ENCODE results near the gene TBL1X. TPM values are rescaled to one million over a fixed set of nuclear protein-coding genes. Genes with fewer than 3 reads are reported as not detected.

Gene TBL1X
- total and polyA plus RNA-seq, 2 of the 4 experiments (the other 2 are of a cell fraction) = 16.2 to 20.8 TPM

DNA sequence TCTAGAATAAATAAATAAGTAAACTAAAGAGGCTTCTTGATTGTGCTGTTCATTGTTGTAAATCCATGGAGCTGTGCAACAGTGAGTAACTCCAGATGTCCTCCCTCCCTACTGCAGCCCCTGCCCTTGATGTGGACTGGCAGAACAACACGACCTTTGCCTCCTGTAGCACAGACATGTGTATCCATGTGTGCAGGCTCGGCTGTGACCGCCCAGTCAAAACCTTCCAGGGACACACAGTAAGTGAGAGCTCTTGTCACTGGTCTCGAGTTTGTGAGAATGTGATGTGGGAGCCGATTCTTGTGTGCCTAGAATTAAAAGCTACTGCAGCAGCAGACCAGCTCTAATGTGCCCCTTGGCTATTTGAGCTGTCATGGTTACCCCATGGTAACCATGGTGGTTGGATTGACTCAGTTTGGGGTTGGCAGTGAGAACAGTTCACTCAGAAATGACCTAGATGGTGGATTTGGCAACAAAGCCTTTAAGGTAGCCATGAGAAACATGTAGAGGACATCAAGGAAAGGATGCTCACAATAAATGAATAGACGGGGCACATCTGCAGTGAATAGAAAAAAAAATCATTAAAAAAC, 240.1 kb downstream of the TBL1X start:
- ATAC-seq (ENCODE audit: low read depth) (no peak), DNase-seq (no peak)
- Histone ChIP-seq H4K91ac (ENCODE audit: insufficient read depth, low read depth, low read length) (no peak overlapping the region), H3K23ac (ENCODE audit: low read depth, low read length) (no peak overlapping the region), H2BK15ac (ENCODE audit: low read depth, low read length) (no peak overlapping the region), H3K4ac (ENCODE audit: low read depth, low read length) (no peak overlapping the region), H4K20me1 (ENCODE audit: insufficient read depth, low read length) (no peaks in the 10 kb centered on the region), H3K18ac (ENCODE audit: low read depth, low read length) (no peak overlapping the region), H3K9ac (ENCODE audit: low read depth, low read length) (no peak overlapping the region), H2BK120ac (ENCODE audit: low read depth, low read length) (no peak overlapping the region), H3K4me3 (ENCODE audit: insufficient read depth, low read depth, low read length) (no peak overlapping the region), H4K8ac (ENCODE audit: low read depth in 2 of 2, low read length in 2 of 2) (no peak overlapping the region), H2BK20ac (ENCODE audit: low read depth, low read length) (no peak overlapping the region), H3K9me1 (ENCODE audit: insufficient read depth, low read length) (no peaks in the 10 kb centered on the region), H2AFZ (replicated peaks; ENCODE audit: low read length, poor library complexity) (no peak overlapping the region), H3K4me2 (ENCODE audit: low read depth, low read length) (no peak overlapping the region), H3K27ac (ENCODE audit: insufficient read depth, low read length) (no peak overlapping the region), H2AK5ac (ENCODE audit: low read depth, low read length) (no peak overlapping the region), H3K36me3 (ENCODE audit: control insufficient read depth, insufficient read depth, low read length) (peaks cover 31% of the 10 kb centered on the region), H3K9me3 (ENCODE audit: control insufficient read depth, insufficient read depth, low read length) (no peaks in the 10 kb centered on the region), H3K27me3 (ENCODE audit: control insufficient read depth, insufficient read depth, low read length) (no peaks in the 10 kb centered on the region), H2AK9ac (replicated peaks; ENCODE audit: low read depth, low read length, poor library complexity) (no peak overlapping the region), H2BK5ac (ENCODE audit: low read depth, low read length, poor library complexity, severe bottlenecking) (no peak overlapping the region), H3K4me1 (ENCODE audit: control insufficient read depth, insufficient read depth, low read length) (no peaks in the 10 kb centered on the region), H3K56ac (ENCODE audit: extremely low read depth, insufficient read depth, low read length) (no peak overlapping the region; the same call in 1 of the 2 replicates), H3K79me1 (ENCODE audit: low read depth in 1 of 2, low read length in 2 of 2) (peaks cover 0 to 5% of the 10 kb centered on the region in 2 experiments; a peak in 1 of 4 replicates), H3K14ac (replicated peaks; ENCODE audit: low read depth, low read length) (no peak overlapping the region), H4K5ac (ENCODE audit: low read depth, low read length) (no peak overlapping the region)
- CTCF ChIA-PET = no interaction called here
- WGBS, 2 experiments (ENCODE audit: extremely low coverage in 2 of 2, insufficient read length in 1 of 2) = 83% methylated on average over 2 of the region's 6 CpGs; no CpG with 5 or more reads in 1 of the 2 experiments
- dilution Hi-C loops (cut with HindIII; ENCODE audit: low sequenced_read_pairs, unreplicated experiment) (no loop called here), in situ Hi-C loops (cut with MboI; ENCODE audit: low sequenced_read_pairs) (no loop called here), intact Hi-C loops (cut with micrococcal nuclease) (loop anchor here (10.0 kb wide), 1 partner anchor 960 kb away; no protein-coding TSS in a partner anchor)
- POLR2A ChIA-PET (ENCODE audit: unreplicated experiment) = no interaction called here
- TF ChIP-seq SMC3 (IDR thresholded peaks at IDR 0.05; ENCODE audit: low read depth, low read length) (no peak), CHD1 (IDR thresholded peaks at IDR 0.05; ENCODE audit: low read depth, low read length) (no peak), MXI1 (IDR thresholded peaks at IDR 0.05; ENCODE audit: borderline replicate concordance, low read depth, low read length) (no peak), RCOR1 (IDR thresholded peaks at IDR 0.05; ENCODE audit: insufficient replicate concordance, low read length) (no peak), MAZ (IDR thresholded peaks at IDR 0.05; ENCODE audit: borderline replicate concordance, low read depth, low read length) (no peak), CEBPB (IDR thresholded peaks at IDR 0.05; ENCODE audit: low read depth, low read length) (no peak), BHLHE40 (IDR thresholded peaks at IDR 0.05; ENCODE audit: low read depth, low read length) (no peak), POLR2A (IDR thresholded peaks at IDR 0.05; ENCODE audit: low read depth, low read length) (no peak), NFE2L2 (IDR thresholded peaks at IDR 0.05; ENCODE audit: low read depth, low read length) (no peak), RAD21 (IDR thresholded peaks at IDR 0.05; ENCODE audit: low read length) (no peak)
- TF ChIP-seq, protein P1, sequence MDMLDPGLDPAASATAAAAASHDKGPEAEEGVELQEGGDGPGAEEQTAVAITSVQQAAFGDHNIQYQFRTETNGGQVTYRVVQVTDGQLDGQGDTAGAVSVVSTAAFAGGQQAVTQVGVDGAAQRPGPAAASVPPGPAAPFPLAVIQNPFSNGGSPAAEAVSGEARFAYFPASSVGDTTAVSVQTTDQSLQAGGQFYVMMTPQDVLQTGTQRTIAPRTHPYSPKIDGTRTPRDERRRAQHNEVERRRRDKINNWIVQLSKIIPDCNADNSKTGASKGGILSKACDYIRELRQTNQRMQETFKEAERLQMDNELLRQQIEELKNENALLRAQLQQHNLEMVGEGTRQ (IDR thresholded peaks at IDR 0.05; ENCODE audit: low read depth, low read length) = no peak
- TF ChIP-seq, protein P2, sequence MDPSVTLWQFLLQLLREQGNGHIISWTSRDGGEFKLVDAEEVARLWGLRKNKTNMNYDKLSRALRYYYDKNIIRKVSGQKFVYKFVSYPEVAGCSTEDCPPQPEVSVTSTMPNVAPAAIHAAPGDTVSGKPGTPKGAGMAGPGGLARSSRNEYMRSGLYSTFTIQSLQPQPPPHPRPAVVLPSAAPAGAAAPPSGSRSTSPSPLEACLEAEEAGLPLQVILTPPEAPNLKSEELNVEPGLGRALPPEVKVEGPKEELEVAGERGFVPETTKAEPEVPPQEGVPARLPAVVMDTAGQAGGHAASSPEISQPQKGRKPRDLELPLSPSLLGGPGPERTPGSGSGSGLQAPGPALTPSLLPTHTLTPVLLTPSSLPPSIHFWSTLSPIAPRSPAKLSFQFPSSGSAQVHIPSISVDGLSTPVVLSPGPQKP (IDR thresholded peaks at IDR 0.05; ENCODE audit: borderline replicate concordance, low read depth, low read length) = no peak
- no TSS peak for BruUV-seq (replicated peaks)

Data from IMR-90 (cell line).